ENCODE data around the gene ACOT7. TPM values are rescaled to one million over a fixed set of nuclear protein-coding genes. Genes with fewer than 3 reads are reported as not detected.

Gene ACOT7
- total RNA-seq, 2 experiments from 2014 or later, result 23.4 to 53.6 TPM

DNA sequence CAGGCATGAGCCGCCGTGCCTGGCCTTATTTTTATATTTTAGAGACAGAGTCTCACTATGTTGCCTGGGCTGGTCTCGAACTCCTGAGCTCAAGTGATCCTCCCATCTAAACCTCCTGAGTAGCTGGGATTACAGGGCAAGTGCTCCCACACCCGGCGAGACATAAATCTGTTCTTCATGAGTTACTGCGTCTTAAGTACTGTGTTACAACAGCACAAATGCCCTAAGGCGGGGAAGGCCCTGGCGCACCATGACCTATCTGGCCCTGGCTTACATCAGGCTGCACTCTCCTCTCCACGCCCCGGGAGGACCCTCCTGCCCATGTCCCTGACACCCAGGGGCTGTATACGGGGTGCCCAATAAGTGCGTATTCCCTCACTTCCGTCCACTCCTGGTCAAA lies 136.9 kb downstream of the ACOT7 start:
- Histone ChIP-seq H4K20me1 (ENCODE audit: insufficient read depth, low read length) (no peaks in the 10 kb centered on the region), H3K79me2 (ENCODE audit: insufficient read depth, low read depth, low read length) (no peaks in the 10 kb centered on the region), H3K27ac (ENCODE audit: low read depth, low read length, poor library complexity, severe bottlenecking) (no peak overlapping the region), H3K9me3 (ENCODE audit: low read length) (no peaks in the 10 kb centered on the region), H3K4me2 (ENCODE audit: low read length) (no peak overlapping the region), H3K4me1 (ENCODE audit: insufficient read depth, low read length, poor library complexity, severe bottlenecking) (peaks cover 4% of the 10 kb centered on the region), H2AFZ (ENCODE audit: low read length) (no peak overlapping the region), H3K9me2 (ENCODE audit: insufficient read depth, low read length) (no peaks in the 10 kb centered on the region), H3K36me3 (ENCODE audit: insufficient read depth, low read length) (no peaks in the 10 kb centered on the region), H3K4me3 (ENCODE audit: low read depth, low read length, poor library complexity, severe bottlenecking) (no peak overlapping the region)
- ChIA-PET POLR2A (no interaction called here), CTCF (ENCODE audit: unreplicated experiment) (interaction anchor here (0.7 kb wide), 1 partner anchor 9 kb away, joined by 3 read pairs; no protein-coding TSS in a partner anchor)
- BruUV-seq (replicated peaks), result no TSS peak
- TF ChIP-seq EZH2phosphoT487 (IDR thresholded peaks at IDR 0.05; ENCODE audit: borderline replicate concordance, low read depth, low read length), result no peak
- no peak for TF ChIP-seq CTCF (conservative IDR thresholded peaks at IDR 0.05; ENCODE audit: low read length)
- no peak for DNase-seq (ENCODE audit: low spot score)
- intact Hi-C loops (cut with micrococcal nuclease; ENCODE audit: unreplicated experiment), result no loop called here

DNA sequence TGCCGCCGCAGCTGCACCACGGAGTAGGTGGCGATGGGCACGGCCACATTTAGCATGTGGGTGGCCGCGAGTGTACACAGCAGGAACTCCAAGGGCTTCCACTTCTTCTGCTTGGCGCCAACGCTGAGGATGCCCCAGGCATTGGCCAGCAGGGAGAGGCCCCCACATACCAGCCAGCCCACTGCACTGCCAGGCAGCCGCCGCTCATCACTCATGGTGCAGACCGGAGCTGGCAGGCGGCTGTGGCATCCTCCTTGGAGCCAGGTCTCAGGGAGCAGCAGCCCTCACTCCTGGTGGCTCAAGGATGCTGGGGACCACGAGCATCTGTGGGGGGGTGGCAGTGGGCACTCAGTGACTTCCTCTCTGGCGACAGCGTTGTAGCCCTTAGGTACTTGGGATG lies 138.9 kb downstream of the ACOT7 start:
- H3K27ac ChIP-seq (ENCODE audit: low read depth, low read length, poor library complexity, severe bottlenecking), result no peak overlapping the region
- H3K4me3 ChIP-seq (ENCODE audit: low read depth, low read length, poor library complexity, severe bottlenecking), result no peak overlapping the region
- ChIA-PET CTCF (ENCODE audit: unreplicated experiment) (no interaction called here), POLR2A (no interaction called here)
- no TSS peak for BruUV-seq (replicated peaks)
- DNase-seq (ENCODE audit: low spot score), result no peak
- TF ChIP-seq EZH2phosphoT487 (IDR thresholded peaks at IDR 0.05; ENCODE audit: borderline replicate concordance, low read depth, low read length) (no peak), CTCF (conservative IDR thresholded peaks at IDR 0.05; ENCODE audit: low read length) (no peak)
- H3K4me1 ChIP-seq (ENCODE audit: insufficient read depth, low read length, poor library complexity, severe bottlenecking), result no peaks in the 10 kb centered on the region
- H4K20me1 ChIP-seq (ENCODE audit: insufficient read depth, low read length), result no peaks in the 10 kb centered on the region
- no peaks in the 10 kb centered on the region for H3K36me3 ChIP-seq (ENCODE audit: insufficient read depth, low read length)
- H3K79me2 ChIP-seq (ENCODE audit: insufficient read depth, low read depth, low read length), result no peaks in the 10 kb centered on the region
- H3K9me3 ChIP-seq (ENCODE audit: low read length), result no peaks in the 10 kb centered on the region
- intact Hi-C loops (cut with micrococcal nuclease; ENCODE audit: unreplicated experiment), result no loop called here
- H2AFZ ChIP-seq (ENCODE audit: low read length), result no peak overlapping the region
- H3K9me2 ChIP-seq (ENCODE audit: insufficient read depth, low read length), result no peaks in the 10 kb centered on the region
- no peak overlapping the region for H3K4me2 ChIP-seq (ENCODE audit: low read length)

DNA sequence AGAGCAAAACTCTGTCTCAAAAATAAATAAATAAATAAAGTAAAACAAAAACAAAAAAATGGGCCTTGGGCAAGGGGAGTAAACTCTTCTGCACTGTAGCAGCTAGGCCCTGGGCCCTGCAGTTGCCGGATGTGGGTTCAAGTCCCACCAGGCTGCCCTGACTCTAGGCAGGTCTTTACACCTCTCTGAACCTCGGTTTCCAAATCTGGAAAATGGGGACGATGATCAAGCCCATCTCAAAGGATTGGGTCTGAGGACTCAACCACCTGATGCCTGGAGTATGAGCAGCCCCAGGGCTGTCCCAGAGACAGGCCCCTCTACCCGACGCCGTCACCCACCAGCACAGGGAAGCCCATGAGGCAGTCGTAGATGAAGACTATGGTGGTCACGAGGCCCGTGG lies 140.2 kb downstream of the ACOT7 start:
- no peak overlapping the region for H3K27ac ChIP-seq (ENCODE audit: low read depth, low read length, poor library complexity, severe bottlenecking)
- H2AFZ ChIP-seq (ENCODE audit: low read length), result no peak overlapping the region
- intact Hi-C loops (cut with micrococcal nuclease; ENCODE audit: unreplicated experiment), result no loop called here
- BruUV-seq (replicated peaks), result no TSS peak
- ChIA-PET CTCF (ENCODE audit: unreplicated experiment) (no interaction called here), POLR2A (no interaction called here)
- no peaks in the 10 kb centered on the region for H3K9me2 ChIP-seq (ENCODE audit: insufficient read depth, low read length)
- H3K4me3 ChIP-seq (ENCODE audit: low read depth, low read length, poor library complexity, severe bottlenecking), result no peak overlapping the region
- H3K4me2 ChIP-seq (ENCODE audit: low read length), result no peak overlapping the region
- H3K4me1 ChIP-seq (ENCODE audit: insufficient read depth, low read length, poor library complexity, severe bottlenecking), result no peaks in the 10 kb centered on the region
- H3K36me3 ChIP-seq (ENCODE audit: insufficient read depth, low read length), result no peaks in the 10 kb centered on the region
- H3K79me2 ChIP-seq (ENCODE audit: insufficient read depth, low read depth, low read length), result no peaks in the 10 kb centered on the region
- H3K9me3 ChIP-seq (ENCODE audit: low read length), result no peaks in the 10 kb centered on the region
- TF ChIP-seq EZH2phosphoT487 (IDR thresholded peaks at IDR 0.05; ENCODE audit: borderline replicate concordance, low read depth, low read length), result no peak
- TF ChIP-seq CTCF (conservative IDR thresholded peaks at IDR 0.05; ENCODE audit: low read length), result no peak
- H4K20me1 ChIP-seq (ENCODE audit: insufficient read depth, low read length), result no peaks in the 10 kb centered on the region
- no peak for DNase-seq (ENCODE audit: low spot score)

All from OCI-LY7 (cell line).